ENCODE results near the gene THBD.

Gene THBD

DNA sequence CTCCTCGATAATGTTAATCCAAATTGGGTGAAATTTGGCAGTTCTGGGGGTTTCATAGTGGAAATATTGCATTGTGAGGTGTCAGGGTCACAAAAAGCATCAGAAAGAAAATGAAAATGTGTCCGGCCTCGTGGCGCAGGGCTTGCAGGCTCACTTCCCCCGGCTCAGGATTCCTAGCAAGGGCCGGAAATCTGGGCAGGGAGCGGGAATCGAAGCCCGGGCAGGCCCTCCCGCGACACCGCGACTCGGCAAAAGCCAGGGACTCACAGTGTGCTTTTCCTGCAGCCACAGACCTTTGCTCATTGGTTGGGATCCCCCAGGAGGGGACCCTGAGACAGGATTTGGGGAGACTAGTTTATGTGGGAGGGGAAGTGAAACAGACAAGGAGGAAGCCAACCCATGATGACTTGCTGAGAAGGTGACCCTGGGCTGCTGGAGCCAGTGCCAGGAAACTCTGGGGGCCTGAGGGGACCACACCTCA lies 37.5 kb upstream of the THBD start:
- Histone ChIP-seq H3K27me3 (replicated peaks; ENCODE audit: control insufficient read depth, insufficient read depth, low read length) (no peaks in the 10 kb centered on the region), H3K36me3 (ENCODE audit: control insufficient read depth, insufficient read depth, low read length) (no peaks in the 10 kb centered on the region), H3K4me3 (replicated peaks; ENCODE audit: low read depth, low read length) (no peak overlapping the region)
- no peak for TF ChIP-seq CTCF (IDR thresholded peaks at IDR 0.05; ENCODE audit: insufficient read depth, low read length, poor library complexity, severe bottlenecking)
- DNase-seq (ENCODE audit: extremely low read depth, insufficient read length), result no peak

DNA sequence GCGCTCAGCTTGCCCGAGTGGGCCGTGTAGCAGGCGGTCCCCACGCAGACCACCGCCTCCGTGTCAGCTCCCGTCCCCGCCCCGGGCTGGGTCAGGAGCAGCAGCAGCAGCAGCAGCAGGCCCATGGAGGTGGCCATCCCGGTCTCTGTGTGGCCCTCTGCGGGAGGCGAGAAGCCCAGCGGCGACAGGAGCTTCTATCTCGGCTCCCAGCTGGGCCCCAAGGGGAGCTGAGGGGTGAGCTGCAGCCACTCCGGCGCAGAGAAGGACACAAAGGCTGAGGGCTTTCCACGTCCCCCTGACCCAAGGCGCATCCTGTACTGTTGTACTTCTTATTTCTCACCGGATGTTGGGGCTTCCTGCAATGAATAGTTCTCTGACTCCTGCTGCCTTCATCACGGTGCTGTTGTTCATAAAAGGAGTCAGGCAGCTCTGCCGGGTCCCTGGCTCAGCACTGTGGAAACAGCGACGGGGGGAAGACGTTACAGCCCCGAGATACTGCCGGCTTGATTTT lies 36.6 kb upstream of the THBD start, which contains the start of gene CD93:
Gene CD93, minus strand, starts transcription at position 269 of the 511 bp plus-strand sequence. Its CDS starts 132 bp downstream, at position 137.
- no peaks in the 10 kb centered on the region for H3K27me3 ChIP-seq (replicated peaks; ENCODE audit: control insufficient read depth, insufficient read depth, low read length)
- peak; percentile 50 for DNase-seq (ENCODE audit: extremely low read depth, insufficient read length)
- peak within 1 kb of the TSS; percentile 31 for H3K4me3 ChIP-seq (replicated peaks; ENCODE audit: low read depth, low read length)
- no peaks in the 10 kb centered on the region for H3K36me3 ChIP-seq (ENCODE audit: control insufficient read depth, insufficient read depth, low read length)
- TF ChIP-seq CTCF (IDR thresholded peaks at IDR 0.05; ENCODE audit: insufficient read depth, low read length, poor library complexity, severe bottlenecking), result no peak

DNA sequence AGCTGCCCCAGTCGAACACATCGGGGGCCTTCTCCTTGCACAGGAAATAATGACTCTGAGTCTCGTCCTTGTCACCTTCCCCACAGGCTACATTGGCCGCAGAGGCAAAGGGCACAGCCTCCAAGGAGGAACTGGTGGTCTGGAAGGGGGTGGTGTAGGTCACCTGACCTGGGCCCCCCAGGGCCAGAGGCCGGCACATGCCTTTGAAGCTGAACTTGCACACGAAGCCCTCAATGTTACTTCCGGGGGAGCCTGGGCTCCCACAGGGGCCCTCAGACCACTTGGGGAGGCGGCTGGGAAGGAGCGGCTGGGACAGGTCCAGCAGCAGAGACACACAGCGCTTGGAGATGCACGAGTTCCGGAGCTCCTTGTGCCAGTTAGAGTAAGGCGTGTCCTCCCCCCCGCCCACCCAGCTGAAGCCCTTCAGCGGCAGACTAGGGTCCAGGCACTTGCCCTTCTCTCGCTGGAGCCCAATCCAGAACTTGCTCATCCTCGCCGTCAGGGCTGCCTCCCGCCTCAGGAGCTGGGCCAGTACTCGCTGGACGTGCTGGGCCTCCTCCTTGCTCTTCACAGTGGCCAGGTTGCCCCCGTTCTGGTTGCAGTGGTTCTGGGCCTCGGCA lies 36.1 kb upstream of the THBD start:
- TF ChIP-seq CTCF (IDR thresholded peaks at IDR 0.05; ENCODE audit: insufficient read depth, low read length, poor library complexity, severe bottlenecking), result no peak
- Histone ChIP-seq H3K36me3 (ENCODE audit: control insufficient read depth, insufficient read depth, low read length) (no peaks in the 10 kb centered on the region), H3K27me3 (replicated peaks; ENCODE audit: control insufficient read depth, insufficient read depth, low read length) (no peaks in the 10 kb centered on the region), H3K4me3 (replicated peaks; ENCODE audit: low read depth, low read length) (peak overlapping the region; percentile 31)
- no peak for DNase-seq (ENCODE audit: extremely low read depth, insufficient read length)

- no peak for DNase-seq (ENCODE audit: extremely low read depth, insufficient read length)
- no peak for TF ChIP-seq CTCF (IDR thresholded peaks at IDR 0.05; ENCODE audit: insufficient read depth, low read length, poor library complexity, severe bottlenecking)
- Histone ChIP-seq H3K4me3 (replicated peaks; ENCODE audit: low read depth, low read length) (no peak overlapping the region), H3K36me3 (ENCODE audit: control insufficient read depth, insufficient read depth, low read length) (no peaks in the 10 kb centered on the region), H3K27me3 (replicated peaks; ENCODE audit: control insufficient read depth, insufficient read depth, low read length) (no peaks in the 10 kb centered on the region)
Measured at GRCh38 chr20:23084845-23085365, 35.4 kb upstream of the THBD start.

GRCh38 chr20:23084282-23084844 lies 34.9 kb upstream of the THBD start:
- Histone ChIP-seq H3K4me3 (replicated peaks; ENCODE audit: low read depth, low read length) (peak overlapping the region; percentile 9; the same call in 1 of the 2 replicates), H3K27me3 (replicated peaks; ENCODE audit: control insufficient read depth, insufficient read depth, low read length) (no peaks in the 10 kb centered on the region), H3K36me3 (ENCODE audit: control insufficient read depth, insufficient read depth, low read length) (no peaks in the 10 kb centered on the region)
- no peak for TF ChIP-seq CTCF (IDR thresholded peaks at IDR 0.05; ENCODE audit: insufficient read depth, low read length, poor library complexity, severe bottlenecking)
- no peak for DNase-seq (ENCODE audit: extremely low read depth, insufficient read length)

Measured in GM06990 (cell line).